ENCODE results near the gene ADGRL4.

Gene ADGRL4

DNA sequence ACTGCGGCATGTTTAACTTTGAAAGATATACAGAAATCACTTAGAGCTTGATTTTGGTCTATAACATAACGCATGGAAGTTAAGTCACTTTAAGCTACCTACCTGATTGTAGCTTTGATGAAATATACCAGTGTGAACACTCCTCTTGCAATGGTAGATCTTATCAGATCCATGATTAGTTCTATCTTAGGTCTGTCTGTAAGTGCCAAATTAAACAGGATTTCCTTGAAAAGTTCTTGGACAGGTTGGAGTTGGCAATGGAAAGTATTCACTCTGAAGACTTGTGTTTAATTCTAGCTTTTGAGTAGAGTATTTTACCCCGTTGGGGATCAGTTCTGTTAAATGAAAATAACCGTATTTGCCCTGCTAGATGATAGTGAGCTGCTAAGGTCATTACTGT is 4.1 kb upstream of the ADGRL4 start:
- POLR2A ChIA-PET: no interaction called here
- H3K4me3 ChIP-seq (ENCODE audit: low read depth, low read length): no peak overlapping the region
- H3K4me1 ChIP-seq (ENCODE audit: control insufficient read depth, insufficient read depth, low read length): no peaks in the 10 kb centered on the region
- no peak overlapping the region for H3K27ac ChIP-seq (ENCODE audit: extremely low read depth, low read depth, low read length)
- H3K9me3 ChIP-seq (ENCODE audit: control insufficient read depth, insufficient read depth, low read depth, low read length): no peaks in the 10 kb centered on the region
- CTCF ChIA-PET: no interaction called here
- no peaks in the 10 kb centered on the region for H3K36me3 ChIP-seq (ENCODE audit: control insufficient read depth in 2 of 2, insufficient read depth in 1 of 2, low read length in 2 of 2)
- TF ChIP-seq, protein P1, sequence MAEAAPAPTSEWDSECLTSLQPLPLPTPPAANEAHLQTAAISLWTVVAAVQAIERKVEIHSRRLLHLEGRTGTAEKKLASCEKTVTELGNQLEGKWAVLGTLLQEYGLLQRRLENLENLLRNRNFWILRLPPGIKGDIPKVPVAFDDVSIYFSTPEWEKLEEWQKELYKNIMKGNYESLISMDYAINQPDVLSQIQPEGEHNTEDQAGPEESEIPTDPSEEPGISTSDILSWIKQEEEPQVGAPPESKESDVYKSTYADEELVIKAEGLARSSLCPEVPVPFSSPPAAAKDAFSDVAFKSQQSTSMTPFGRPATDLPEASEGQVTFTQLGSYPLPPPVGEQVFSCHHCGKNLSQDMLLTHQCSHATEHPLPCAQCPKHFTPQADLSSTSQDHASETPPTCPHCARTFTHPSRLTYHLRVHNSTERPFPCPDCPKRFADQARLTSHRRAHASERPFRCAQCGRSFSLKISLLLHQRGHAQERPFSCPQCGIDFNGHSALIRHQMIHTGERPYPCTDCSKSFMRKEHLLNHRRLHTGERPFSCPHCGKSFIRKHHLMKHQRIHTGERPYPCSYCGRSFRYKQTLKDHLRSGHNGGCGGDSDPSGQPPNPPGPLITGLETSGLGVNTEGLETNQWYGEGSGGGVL (tag by site-specific recombination; IDR thresholded peaks at IDR 0.05): no peak
- TF ChIP-seq, protein P2, sequence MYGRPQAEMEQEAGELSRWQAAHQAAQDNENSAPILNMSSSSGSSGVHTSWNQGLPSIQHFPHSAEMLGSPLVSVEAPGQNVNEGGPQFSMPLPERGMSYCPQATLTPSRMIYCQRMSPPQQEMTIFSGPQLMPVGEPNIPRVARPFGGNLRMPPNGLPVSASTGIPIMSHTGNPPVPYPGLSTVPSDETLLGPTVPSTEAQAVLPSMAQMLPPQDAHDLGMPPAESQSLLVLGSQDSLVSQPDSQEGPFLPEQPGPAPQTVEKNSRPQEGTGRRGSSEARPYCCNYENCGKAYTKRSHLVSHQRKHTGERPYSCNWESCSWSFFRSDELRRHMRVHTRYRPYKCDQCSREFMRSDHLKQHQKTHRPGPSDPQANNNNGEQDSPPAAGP (tag by site-specific recombination; IDR thresholded peaks at IDR 0.05): no peak
- TF ChIP-seq IKZF3 (tag by site-specific recombination; IDR thresholded peaks at IDR 0.05) (no peak), SETDB1 (IDR thresholded peaks at IDR 0.05; ENCODE audit: insufficient read length, low read length) (no peak), ELK4 (IDR thresholded peaks at IDR 0.05; ENCODE audit: borderline replicate concordance, low read depth, low read length) (no peak), SALL2 (tag by site-specific recombination; IDR thresholded peaks at IDR 0.05; ENCODE audit: borderline replicate concordance) (no peak), ZNF202 (tag by site-specific recombination; IDR thresholded peaks at IDR 0.05; ENCODE audit: borderline replicate concordance) (no peak), ZNF157 (tag by site-specific recombination; IDR thresholded peaks at IDR 0.05) (no peak), ZNF776 (tag by site-specific recombination; IDR thresholded peaks at IDR 0.05; ENCODE audit: borderline replicate concordance) (no peak), ZNF501 (tag by site-specific recombination; IDR thresholded peaks at IDR 0.05) (no peak), MZF1 (tag by site-specific recombination; IDR thresholded peaks at IDR 0.05; ENCODE audit: borderline replicate concordance) (no peak), ZNF561 (tag by site-specific recombination; IDR thresholded peaks at IDR 0.05; ENCODE audit: borderline replicate concordance) (no peak)
- TF ChIP-seq, protein P3, sequence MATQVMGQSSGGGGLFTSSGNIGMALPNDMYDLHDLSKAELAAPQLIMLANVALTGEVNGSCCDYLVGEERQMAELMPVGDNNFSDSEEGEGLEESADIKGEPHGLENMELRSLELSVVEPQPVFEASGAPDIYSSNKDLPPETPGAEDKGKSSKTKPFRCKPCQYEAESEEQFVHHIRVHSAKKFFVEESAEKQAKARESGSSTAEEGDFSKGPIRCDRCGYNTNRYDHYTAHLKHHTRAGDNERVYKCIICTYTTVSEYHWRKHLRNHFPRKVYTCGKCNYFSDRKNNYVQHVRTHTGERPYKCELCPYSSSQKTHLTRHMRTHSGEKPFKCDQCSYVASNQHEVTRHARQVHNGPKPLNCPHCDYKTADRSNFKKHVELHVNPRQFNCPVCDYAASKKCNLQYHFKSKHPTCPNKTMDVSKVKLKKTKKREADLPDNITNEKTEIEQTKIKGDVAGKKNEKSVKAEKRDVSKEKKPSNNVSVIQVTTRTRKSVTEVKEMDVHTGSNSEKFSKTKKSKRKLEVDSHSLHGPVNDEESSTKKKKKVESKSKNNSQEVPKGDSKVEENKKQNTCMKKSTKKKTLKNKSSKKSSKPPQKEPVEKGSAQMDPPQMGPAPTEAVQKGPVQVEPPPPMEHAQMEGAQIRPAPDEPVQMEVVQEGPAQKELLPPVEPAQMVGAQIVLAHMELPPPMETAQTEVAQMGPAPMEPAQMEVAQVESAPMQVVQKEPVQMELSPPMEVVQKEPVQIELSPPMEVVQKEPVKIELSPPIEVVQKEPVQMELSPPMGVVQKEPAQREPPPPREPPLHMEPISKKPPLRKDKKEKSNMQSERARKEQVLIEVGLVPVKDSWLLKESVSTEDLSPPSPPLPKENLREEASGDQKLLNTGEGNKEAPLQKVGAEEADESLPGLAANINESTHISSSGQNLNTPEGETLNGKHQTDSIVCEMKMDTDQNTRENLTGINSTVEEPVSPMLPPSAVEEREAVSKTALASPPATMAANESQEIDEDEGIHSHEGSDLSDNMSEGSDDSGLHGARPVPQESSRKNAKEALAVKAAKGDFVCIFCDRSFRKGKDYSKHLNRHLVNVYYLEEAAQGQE (tag by site-specific recombination; IDR thresholded peaks at IDR 0.05): no peak
- TF ChIP-seq, protein P4, sequence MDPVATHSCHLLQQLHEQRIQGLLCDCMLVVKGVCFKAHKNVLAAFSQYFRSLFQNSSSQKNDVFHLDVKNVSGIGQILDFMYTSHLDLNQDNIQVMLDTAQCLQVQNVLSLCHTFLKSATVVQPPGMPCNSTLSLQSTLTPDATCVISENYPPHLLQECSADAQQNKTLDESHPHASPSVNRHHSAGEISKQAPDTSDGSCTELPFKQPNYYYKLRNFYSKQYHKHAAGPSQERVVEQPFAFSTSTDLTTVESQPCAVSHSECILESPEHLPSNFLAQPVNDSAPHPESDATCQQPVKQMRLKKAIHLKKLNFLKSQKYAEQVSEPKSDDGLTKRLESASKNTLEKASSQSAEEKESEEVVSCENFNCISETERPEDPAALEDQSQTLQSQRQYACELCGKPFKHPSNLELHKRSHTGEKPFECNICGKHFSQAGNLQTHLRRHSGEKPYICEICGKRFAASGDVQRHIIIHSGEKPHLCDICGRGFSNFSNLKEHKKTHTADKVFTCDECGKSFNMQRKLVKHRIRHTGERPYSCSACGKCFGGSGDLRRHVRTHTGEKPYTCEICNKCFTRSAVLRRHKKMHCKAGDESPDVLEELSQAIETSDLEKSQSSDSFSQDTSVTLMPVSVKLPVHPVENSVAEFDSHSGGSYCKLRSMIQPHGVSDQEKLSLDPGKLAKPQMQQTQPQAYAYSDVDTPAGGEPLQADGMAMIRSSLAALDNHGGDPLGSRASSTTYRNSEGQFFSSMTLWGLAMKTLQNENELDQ (tag by site-specific recombination; IDR thresholded peaks at IDR 0.05; ENCODE audit: low read depth): no peak
- TF ChIP-seq, protein P5, sequence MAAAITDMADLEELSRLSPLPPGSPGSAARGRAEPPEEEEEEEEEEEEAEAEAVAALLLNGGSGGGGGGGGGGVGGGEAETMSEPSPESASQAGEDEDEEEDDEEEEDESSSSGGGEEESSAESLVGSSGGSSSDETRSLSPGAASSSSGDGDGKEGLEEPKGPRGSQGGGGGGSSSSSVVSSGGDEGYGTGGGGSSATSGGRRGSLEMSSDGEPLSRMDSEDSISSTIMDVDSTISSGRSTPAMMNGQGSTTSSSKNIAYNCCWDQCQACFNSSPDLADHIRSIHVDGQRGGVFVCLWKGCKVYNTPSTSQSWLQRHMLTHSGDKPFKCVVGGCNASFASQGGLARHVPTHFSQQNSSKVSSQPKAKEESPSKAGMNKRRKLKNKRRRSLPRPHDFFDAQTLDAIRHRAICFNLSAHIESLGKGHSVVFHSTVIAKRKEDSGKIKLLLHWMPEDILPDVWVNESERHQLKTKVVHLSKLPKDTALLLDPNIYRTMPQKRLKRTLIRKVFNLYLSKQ (tag by site-specific recombination; IDR thresholded peaks at IDR 0.05; ENCODE audit: borderline replicate concordance): no peak
